Gastrocnemius medialis (tissue), 4 donors: ENCODE data around the gene ANKRD65.
"Not testable (repeated sequence)": the region's sequence is repeated elsewhere in the genome, so short reads cannot be mapped to it uniquely, and the experiment has no call there.

Source experiments
- POLR2A ChIP-seq, 2 donors: fragments of 450-650 bp; IDR thresholded peaks; one replicate each; pipeline ENCODE4 v1.6.1; 2017; ENCODE audit warnings: antibody characterized with exemption in 2 of 2, mild to moderate bottlenecking in 2 of 2, moderate library complexity in 2 of 2
- TF ChIP-seq, protein P1 (sequence below), 5 experiments: fragments of 450-650 bp in 3 of 5; fragments of 200-600 bp in 2 of 5; sonication (generic) in 2 of 5; IDR thresholded peaks in 4 of 5; conservative IDR thresholded peaks in 1 of 5; 1 replicate in 4 of 5; 2 replicates in 1 of 5; pipeline ENCODE4 v1.5.1; 2016 to 2019; ENCODE audit warnings: antibody characterized with exemption in 5 of 5, mild to moderate bottlenecking in 3 of 5, moderate library complexity in 3 of 5

DNA sequence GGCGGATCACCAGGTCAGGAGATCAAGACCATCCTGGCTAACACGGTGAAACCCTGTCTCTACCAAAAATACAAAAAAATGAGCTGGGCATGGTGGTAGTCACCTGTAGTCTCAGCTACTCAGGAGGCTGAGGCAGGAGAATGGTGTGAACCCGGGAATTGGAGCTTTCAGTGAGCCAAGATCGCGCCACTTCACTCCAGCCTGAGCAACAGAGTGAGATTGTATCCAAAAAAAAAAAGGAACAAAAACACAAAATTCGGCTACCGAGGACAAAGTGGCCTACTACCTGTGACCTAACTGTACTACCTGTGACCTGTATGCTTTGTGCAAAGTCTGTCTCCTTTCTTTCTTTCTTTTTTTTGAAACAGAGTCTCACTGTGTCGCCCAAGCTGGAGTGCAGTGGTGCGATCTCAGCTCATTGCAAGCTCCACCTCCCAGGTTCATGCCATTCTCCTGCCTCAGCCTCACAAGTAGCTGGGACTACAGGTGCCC, 18.1 kb downstream of the ANKRD65 start:
- not testable (repeated sequence) for TF ChIP-seq POLR2A (IDR thresholded peaks at IDR 0.05)
- TF ChIP-seq, protein P1, sequence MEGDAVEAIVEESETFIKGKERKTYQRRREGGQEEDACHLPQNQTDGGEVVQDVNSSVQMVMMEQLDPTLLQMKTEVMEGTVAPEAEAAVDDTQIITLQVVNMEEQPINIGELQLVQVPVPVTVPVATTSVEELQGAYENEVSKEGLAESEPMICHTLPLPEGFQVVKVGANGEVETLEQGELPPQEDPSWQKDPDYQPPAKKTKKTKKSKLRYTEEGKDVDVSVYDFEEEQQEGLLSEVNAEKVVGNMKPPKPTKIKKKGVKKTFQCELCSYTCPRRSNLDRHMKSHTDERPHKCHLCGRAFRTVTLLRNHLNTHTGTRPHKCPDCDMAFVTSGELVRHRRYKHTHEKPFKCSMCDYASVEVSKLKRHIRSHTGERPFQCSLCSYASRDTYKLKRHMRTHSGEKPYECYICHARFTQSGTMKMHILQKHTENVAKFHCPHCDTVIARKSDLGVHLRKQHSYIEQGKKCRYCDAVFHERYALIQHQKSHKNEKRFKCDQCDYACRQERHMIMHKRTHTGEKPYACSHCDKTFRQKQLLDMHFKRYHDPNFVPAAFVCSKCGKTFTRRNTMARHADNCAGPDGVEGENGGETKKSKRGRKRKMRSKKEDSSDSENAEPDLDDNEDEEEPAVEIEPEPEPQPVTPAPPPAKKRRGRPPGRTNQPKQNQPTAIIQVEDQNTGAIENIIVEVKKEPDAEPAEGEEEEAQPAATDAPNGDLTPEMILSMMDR (IDR thresholded peaks at IDR 0.05 in 4 of 5, conservative IDR thresholded peaks at IDR 0.05 in 1 of 5): not testable (repeated sequence)
